A549 (cell line): ENCODE results near the gene SVOPL.

Experiments used
- CTCF ChIP-seq: fragments of >200 bp; sonication (Bioruptor Twin); formaldehyde crosslinking; IDR thresholded peaks from 3 replicates; pipeline ENCODE4 v1.5.1; 2016
- PBX3 ChIP-seq: IDR thresholded peaks from 2 replicates; pipeline ENCODE4 v1.6.1; 2012
- RCOR1 ChIP-seq: fragments of 150-350 bp; IDR thresholded peaks from 2 replicates; pipeline ENCODE4 v1.6.1; 2014; ENCODE audit warnings: antibody characterized with exemption, low read length, low read depth
- RFX5 ChIP-seq: fragments of 450-650 bp; IDR thresholded peaks from 2 replicates; pipeline ENCODE4 v1.7.1; 2014; ENCODE audit warnings: antibody characterized with exemption, mild to moderate bottlenecking, moderate library complexity

- TF ChIP-seq CTCF (no peak), RCOR1 (no peak), RFX5 (no peak), PBX3 (no peak)
Measured at GRCh38 chr7:138588986-138589385, 112.2 kb downstream of the SVOPL start.
